Brain (organoid and tissue), 1 donor: Measurements from ENCODE around the gene LRRK1. TPM values are rescaled to one million over a fixed set of nuclear protein-coding genes. Genes with fewer than 3 reads are reported as not detected.

Experiments
- polyA plus RNA-seq: library from polyadenylated mRNA; stranded (reverse); fragments of 350-450 nt; fragmentation: Illumina TruSeq; extraction: RNeasy Lipid Tissue Mini Kit (QIAGEN cat#74804); gene quantifications from one replicate; pipeline ENCODE4 v1.2.3, GENCODE V29; 2015; ENCODE audit warnings: low read depth, low replicate concordance; ENCODE audit not compliant: insufficient read depth

Gene LRRK1
- polyA plus RNA-seq, 1 donor from 2014 or later: 1.0 TPM

Other genes starting within 250 kb of the LRRK1 start
- 1.8 TPM for gene ALDH1A3, start 39.5 kb upstream of the LRRK1 start, polyA plus RNA-seq